NCI-H1092 treated with DMSO at 0.1 percent for 48 hours (cell line): ENCODE measurements around the gene CPLANE1.
"Not testable (repeated sequence)": the region's sequence is repeated elsewhere in the genome, so short reads cannot be mapped to it uniquely, and the experiment has no call there.

Experiments used
- DNase-seq: peaks from one replicate; lab custom pipeline; 2025; lab: John Stamatoyannopoulos, UW

Gene CPLANE1

DNA sequence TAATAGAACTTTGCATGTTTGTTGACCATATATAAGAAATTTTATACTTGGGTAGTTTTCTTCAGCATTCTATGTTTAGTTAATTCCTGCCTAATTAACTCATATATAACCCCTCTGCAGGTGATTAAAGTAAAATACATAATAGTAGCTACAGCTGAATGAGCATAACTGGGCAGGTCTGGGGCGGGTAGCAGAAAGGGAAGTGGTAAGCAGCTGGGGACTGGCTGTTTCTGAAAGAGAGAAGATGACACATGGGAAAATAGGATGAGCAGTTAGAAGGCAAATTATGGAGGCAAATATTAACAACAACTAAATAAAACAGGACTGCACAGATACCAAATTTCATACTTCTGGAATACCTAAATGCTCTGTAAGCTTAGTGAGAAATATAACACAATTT is 128.1 kb downstream of the CPLANE1 start:
- no peak for DNase-seq

DNA sequence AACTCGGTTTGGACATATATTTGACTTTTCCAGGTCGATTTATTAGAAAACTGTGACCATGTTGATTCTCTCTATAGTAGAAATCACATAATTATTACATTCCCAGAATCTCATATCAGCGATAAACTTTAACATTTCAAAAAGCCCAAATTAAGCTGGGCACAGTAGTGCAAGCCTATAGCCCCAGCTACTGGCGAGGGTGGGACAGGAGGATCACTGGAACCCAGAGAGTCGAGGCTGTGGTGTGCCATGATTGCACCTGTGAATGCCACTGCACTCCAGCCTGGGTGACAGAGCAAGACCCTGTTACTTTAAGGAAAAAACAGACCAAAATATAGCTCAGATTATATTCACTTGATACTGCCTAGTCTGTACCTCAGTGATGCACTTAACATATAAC is 128.9 kb downstream of the CPLANE1 start:
- no peak for DNase-seq

DNA sequence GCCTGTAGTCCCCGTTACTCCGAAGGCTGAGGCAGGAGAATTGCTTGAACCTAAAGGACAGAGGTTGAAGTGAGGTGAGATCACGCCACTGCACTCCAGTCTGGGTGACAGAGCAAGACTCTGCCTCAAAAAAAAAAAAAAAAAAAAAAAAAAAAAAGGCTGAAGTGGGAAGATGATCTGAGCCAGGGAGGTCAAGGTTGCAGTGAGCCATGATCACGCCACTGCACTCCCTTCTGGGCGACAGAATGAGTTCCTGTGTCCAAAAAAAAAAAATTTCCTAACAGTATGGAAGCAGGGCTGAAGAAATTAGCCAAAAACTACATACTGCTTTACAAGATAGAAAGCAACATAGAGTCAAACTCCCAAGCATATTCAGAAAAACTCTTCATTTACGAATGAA is 132.8 kb downstream of the CPLANE1 start:
- no peak for DNase-seq

DNA sequence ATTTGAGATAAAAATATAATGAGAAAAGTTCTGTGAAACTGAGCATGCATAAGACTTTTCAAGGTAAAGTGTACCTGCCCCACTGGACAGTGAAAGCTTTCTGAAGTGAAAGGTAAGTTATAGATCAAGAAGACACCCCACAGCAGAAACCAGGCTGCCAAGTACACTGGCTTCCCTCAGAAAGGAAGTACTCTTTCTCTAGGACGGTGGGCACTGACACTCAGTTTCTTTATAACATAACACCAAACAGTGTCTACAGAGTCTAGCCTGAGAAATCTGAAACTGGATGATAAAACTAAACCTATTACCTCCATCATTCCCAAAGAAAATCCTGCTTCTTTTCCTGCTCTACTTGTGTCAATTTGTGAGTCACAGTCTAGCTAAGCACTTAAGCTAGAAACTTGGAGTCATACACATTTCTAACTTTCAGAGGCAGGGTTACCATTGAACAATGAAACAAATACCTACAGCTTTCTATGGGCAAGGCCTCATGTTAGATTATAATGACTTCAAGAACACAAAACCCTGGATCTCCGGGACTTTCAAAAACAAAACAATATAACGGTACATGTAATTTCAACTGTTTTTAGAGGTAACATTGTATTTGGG is 136.7 kb downstream of the CPLANE1 start:
- DNase-seq, result no peak

DNA sequence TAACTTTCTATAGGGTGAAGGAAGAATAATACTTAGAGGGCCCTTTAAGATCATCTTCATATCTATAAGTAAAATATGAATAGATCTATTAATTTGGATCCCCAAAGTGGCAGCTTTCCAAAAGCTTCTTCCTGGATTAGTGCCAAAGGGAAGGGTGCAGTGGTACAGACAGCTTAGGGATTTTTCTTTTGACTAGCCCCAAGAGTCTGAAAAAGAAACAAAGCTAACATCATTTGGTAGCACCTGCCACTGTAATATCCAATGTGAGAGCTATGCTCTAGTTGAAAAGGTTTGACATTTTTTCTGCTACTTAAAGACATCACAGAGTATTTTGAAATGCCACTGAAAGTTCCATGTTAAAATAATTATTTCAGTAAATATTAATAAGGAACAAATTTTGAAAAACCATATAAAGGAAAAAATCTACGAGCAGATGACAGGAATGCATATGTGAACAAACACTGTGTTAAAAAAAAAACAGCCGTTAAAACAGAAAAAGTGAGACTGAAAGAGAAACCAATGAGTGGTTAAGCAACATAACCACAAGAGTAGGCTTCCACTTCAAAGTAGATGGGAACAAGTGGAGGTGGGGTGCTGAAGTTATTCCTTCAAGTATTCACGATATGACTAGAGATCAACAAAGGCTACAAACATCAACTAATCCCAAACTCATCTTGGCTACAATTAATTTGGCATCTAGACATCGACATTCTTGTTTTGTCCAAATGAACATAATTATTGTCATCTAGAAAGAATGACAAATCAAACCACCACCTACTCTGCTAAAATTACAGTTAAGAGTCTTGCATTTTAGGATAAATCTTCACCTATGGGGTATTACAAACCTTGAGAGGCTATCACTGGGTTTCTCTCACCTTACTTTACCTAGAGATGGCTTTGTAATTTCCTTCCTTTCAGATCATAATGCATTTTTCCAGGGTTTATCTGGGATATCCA is 137.5 kb downstream of the CPLANE1 start:
- no peak for DNase-seq

DNA sequence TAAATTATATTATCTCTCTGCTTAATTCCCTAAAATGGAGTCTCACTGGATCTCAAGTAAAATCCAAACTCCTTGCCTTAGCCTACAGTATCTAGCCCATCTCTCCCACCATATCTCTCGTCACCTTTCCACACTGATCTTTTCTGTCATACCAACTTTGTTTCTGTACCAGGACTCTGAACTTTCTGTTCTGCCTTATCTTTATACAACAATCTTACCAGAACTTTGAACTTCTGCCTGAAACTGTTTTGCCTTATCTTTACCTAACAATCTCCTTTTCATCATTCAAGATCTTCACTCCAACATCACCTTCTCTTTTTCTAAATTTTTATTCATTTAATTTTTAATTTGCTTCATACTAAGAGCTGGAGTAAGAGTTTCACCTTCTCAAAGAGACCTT is 139.0 kb downstream of the CPLANE1 start:
- no peak for DNase-seq

DNA sequence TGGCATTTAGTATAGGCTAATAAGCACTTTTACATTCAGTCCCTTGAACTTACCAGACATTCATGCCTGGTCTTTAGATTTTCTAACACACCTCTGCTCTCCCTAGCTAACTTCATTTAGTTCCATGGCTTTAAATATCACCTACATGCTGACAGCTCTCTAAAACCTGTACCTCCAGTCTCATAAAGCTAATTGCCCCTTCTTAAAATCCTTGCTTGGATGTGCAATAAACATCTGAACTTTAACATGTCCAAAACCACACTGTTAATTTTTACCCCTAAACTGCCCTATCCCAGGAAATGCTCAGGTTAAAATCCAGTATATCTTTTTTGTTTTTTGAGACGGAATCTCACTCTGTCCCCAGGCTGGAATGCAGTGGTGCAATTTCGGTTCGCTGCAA is 139.8 kb downstream of the CPLANE1 start:
- DNase-seq, result no peak

DNA sequence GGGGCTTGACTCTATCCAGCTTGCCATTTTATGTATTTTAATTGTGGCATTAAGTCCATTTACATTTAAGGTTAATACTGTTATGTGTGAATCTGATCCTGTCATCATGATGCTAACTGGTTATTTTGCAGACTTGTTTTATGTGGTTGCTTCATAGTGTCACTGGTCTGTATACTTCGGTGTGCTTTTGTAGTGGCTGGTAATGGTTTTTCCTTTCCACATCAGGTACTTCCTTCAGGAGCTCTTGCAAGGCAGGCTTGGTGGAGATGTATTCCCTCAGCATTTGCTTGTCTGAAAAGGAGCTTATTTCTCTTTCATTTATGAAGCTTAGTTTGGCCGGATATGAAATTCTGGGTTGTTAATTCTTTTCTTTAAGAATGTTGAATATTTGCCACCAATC is 145.9 kb downstream of the CPLANE1 start:
- DNase-seq, result no peak

DNA sequence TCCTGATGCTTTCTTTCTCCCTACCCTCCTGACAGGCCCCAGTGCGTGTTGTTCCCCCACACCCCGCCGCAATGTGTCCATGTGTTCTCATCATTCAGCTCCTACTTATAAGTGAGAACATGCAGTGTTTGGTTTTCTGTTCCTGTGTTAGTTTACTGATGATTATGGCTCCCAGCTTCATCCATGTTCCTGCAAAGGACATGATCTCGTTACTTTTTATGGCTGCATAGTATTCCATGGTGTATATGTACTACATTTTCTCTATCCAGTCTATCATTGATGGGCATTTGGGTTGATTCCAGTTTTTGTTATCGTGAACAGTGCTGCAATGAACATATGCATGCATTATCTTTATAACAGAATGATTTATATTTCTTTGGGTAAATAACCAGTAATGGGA is 149.9 kb downstream of the CPLANE1 start:
- DNase-seq, result not testable (repeated sequence)

DNA sequence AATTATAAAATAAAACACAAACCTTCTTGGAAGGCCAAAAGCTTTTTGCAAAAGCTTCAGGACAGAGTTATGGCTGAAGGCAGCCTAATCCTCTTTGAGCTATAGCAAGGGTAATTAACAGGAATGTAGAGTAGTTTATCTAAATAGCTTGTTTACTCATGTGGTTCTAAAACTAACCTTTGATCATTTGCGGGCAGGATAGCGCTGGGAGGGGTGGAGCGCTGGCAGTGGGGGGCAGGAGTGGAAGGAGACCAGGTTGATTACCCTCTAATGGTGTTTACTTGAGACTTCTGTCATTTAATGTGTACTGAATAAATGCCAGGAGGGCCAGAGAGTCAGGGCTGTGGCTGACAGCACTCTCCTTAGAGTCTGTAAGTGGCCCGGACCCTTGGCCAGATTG is 155.4 kb downstream of the CPLANE1 start:
- not testable (repeated sequence) for DNase-seq

DNA sequence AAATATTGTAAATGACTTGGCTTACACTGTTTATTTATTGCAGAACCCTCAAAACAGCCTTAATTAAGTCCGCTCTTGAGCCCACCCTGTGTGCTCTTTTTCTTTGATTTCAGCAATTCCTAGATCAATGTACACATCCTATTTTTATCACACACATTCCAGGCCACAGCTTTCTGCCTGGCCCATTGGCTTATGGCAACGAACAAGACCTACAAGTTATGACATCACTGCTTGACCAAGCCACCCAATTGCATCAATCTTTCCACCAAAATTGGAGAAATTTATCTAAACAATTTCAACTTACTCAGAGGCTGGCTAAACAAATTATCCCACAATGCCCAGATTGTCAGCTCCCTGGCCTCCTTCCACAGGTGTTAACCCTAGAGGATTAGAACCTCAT is 158.4 kb downstream of the CPLANE1 start:
- DNase-seq, result no peak

DNA sequence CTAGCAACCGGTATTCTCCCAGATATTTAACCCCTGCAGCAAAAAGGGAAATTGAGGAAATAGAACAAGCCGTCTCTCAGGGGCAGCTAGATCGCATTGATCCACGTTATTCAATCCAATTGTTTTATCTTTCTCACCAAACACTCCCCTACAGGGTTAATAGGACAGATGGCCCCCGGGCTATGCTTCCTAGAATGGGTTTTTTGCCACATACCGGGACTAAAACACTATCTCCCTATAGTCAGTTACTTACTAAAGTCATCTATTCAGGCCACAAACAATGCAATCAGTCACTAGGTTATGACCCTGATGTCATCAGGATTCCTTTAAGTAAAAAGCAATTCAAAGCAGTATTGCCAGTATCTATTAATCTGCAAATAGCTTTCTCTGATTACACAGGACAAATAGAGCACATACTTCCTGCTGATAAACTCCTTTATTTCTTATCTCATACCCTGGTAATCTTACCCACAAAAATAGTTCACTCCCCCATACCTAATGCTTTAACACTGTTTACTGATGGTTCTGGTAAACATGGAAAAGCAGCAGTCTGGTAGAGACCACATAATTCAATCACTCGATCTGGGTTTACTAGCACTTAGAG is 159.0 kb downstream of the CPLANE1 start:
- no peak for DNase-seq

DNA sequence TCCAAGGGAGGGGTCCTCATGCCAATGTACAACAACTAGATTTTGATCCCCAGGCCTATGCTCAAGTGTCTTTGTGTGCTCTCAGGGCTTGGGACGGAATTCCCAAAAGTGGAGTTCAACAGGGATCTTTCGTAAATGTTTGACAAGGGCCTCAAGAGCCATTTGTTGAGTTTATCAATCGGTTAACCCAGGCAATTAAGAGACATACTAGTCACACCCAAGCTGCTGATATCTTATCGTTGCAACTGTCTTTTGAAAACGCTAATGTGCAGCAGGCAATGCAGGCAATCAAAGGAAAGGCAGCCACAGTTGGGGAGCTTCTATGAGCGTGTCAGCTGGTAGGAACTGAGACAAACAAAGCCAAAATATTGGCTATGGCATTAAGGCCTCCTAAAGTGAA is 161.2 kb downstream of the CPLANE1 start:
- DNase-seq, result no peak

DNA sequence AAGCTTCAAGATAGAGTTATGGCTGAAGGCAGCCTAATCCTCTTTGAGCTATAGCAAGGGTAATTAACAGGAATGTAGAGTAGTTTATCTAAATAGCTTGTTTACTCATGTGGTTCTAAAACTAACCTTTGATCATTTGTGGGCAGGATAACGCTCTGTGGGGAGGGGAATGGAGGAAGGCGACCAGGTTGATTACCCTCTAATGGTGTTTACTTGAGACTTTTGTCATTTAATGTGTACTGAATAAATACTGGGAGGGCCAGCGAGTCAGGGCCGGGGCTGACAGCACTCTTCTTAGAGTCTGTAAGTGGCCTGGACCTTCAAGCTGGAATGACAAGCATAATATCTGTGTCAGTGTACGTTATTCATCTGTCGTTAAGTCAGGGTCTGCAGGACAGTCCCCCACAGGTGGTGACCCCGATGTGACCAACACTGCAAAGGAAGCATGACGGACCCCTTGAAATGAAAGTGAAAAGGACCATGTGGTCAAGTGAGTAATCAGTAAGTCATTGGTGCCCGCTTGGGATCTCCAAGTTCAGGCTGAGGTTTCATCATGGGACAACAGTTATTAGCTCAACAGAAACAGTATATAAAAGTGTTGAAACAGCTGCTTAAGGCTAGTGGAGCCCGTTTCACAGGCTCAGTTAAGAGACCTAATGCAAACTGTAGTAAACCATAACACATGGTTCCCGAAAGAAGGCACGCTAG is 162.6 kb downstream of the CPLANE1 start:
- no peak for DNase-seq

DNA sequence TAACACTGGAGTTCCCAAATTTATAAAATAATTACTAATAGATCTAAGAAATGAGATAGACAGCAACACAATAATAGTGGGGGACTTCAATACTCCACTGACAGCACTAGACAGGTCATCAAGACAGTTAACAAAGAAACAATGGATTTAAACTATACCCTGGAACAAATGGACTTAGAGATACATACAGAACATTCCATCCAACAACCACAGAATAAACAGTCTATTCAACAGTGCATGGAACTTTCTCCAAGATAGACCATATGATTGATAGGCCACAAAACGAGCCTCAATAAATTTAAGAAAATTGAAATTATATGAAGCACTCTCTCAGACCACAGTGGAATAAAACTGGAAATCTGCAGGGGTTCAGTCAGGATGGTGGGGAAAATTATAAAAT is 163.2 kb downstream of the CPLANE1 start:
- DNase-seq, result not testable (repeated sequence)

DNA sequence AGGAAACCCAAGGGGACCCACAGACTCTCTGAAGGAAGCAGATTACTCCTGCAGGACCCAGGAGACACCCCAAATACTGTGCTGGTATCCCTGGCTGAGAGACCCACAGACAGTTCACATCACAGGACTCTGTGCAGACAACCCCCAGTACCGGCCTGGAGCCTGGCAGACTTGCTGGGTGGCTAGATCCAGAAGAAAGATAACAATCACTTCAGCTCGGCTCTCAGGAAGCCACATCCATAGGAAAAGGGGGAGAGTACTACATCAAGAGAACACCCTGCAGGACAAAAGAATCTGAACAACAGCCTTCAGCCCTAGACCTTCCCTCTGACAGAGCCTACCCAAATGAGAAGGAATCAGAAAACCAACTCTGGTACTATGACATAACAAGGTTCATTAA is 166.2 kb downstream of the CPLANE1 start:
- not testable (repeated sequence) for DNase-seq

DNA sequence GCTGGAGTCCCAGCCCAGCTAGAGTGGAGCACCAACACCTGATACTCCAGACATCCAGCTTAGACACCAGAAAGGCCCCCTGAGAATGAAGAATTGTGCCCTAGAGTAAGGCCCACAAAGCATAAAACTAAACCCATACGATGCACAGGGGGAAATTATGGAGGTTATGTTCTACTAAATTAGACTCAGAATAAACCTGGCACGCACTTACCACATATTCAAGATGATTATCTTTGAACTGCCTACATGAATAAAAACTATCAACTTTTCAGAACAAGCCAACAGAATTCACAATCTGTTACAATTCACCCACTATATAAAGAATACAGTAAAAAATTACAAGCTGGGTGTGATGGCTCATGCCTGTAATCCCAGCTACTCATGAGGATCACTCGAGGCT is 168.5 kb downstream of the CPLANE1 start:
- DNase-seq, result no peak

DNA sequence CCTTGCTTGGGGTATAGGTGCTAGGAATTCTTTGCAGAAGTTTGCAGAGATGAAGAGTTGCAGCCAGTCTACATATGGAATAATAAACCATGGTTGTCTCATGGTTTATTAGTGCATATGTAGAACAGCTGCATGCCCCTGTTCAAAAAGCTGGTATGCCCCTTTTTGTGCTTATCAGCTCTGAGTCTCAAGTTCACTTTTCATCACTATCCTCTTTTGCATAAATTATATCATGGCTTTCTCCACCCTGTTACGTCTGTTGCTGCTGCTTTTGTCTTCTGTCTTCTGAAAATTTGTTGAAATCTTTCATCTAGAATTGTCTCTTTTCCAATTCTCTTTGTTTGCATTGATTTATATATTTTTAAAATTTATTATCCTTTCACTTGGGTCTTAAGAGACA is 172.0 kb downstream of the CPLANE1 start:
- DNase-seq, result no peak

DNA sequence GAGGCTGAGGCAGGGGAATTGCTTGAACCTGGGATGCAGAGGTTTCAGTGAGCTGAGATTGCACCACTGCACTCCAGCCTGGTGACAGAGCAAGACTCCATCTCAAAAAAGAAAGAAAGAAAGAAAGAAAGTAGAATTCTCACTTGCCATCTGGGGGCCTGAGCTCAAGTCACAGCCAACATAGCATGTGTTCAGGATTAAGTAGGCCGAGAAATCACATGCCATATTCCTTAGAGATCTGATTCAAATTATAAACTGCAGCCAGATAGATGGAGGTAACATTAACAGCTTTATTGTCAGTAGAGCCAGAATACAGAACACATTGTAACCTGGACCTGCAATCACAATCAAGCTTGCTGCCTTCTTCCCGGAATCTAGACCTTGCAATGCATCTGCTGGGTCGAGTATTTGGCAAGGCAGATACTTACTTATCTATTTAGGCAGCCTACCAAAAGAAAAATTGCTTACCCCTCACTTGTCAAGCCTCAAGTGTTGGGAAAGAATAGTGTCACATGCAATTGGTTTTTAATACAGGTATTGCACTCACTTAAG is 173.7 kb downstream of the CPLANE1 start:
- no peak for DNase-seq

DNA sequence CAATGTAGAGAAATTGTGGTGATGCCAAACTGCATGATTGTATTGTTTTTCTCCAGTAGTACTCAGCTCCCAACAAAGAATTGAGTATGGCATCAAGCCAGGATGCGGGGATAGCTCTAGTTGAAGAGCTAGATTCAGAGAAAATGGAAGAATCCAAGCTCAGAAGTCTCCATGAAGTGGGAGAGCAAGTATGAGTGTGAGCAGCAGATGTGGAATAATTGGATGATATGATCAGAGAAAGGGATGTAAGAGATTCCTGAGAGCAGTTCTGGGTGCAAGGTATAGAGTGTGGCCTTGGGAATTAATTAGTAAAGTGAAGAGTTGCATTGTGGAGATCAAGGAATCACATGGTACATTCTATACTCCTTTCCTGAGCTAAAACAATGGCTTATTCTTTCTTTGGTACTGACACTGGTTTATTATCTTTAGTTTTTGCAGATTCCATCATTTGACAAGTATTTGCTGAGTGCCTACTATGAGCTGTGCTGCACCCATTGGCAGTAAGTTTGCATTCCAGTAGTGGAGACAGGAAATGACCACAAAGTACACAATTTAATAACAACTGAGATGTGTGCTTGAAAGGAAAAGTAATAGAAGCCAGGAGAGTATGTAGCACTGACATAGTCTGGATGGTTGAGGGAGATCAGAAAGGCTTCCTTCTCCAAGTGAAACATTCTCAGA is 177.1 kb downstream of the CPLANE1 start:
- no peak for DNase-seq

DNA sequence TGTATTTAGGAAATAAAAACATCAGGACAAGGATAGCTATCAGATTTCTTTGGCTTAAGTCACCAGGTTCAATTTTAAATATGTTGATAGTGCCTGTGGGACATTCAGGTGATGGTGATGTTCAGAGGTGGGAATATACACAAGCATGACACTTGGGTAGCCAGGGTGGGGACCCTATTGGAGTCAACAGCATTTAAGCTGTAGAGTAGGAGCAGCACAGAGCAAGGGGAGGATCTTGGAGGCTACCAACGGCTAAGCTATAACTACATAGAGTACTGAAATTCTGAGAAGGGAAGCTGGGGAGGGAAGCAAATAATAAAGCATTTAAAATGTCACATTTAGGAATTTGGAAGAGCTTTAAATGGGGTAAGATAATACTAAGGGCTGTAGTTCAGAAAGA is 177.7 kb downstream of the CPLANE1 start:
- DNase-seq, result no peak

DNA sequence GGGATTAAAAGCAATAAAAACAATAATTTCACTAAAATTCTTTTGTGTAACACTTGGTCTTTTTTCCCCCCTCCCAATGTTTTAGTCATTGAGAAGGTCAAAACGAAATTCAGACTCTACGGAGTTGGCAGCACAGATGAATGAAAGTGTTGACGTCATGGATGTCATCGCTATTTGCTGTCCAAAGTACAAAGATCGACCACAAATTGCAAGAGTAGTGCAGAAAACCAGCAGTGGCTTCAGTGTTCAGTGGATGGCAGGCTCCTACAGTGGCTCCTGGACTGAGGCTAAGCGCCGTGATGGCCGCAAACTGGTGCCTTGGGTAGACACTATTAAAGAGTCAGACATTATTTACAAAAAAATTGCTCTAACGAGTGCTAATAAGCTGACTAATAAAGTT is 184.7 kb downstream of the CPLANE1 start:
- DNase-seq, result no peak
